Measurements from ENCODE around the gene PRKAR1B. TPM values are rescaled to one million over a fixed set of nuclear protein-coding genes. Genes with fewer than 3 reads are reported as not detected.

Gene PRKAR1B
- total RNA-seq, 2 donors from 2014 or later, result 33.5 to 43.2 TPM

DNA sequence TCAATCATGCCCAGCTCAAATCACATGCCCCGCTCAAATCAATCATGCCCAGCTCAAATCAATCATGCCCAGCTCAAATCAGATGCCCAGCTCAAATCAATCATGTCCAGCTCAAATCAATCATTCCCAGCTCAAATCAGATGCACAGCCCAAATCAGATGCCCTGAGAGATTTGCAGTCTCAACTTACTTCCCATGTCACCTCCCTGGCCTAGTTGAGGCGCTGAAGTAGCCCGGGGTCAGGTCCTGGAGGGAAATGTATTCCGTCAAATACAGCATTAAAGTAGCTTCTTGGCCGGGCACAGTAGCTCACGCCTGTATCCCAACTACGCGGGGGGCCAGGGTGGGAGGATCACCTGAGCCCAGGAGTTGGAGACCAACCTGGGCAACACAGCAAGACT is 15.7 kb upstream of the PRKAR1B start:
- no peak for DNase-seq
- peaks cover 43% of the 10 kb centered on the region for H3K36me3 Mint-ChIP-seq (ENCODE audit: low read depth)
- H3K27me3 Mint-ChIP-seq (ENCODE audit: insufficient read depth), result no peaks in the 10 kb centered on the region
- H3K4me1 Mint-ChIP-seq, result no peaks in the 10 kb centered on the region
- Histone ChIP-seq H3K4me1 (ENCODE audit: control insufficient read depth, insufficient read depth, low read length) (no peaks in the 10 kb centered on the region), H3K27me3 (ENCODE audit: control insufficient read depth, insufficient read depth, low read length, poor library complexity, severe bottlenecking) (no peaks in the 10 kb centered on the region), H3K27ac (ENCODE audit: low read depth, low read length) (no peak overlapping the region), H3K4me3 (ENCODE audit: low read length) (no peak overlapping the region), H3K9me3 (ENCODE audit: control insufficient read depth, low read length) (no peaks in the 10 kb centered on the region), H3K9ac (ENCODE audit: extremely low read depth, low read length, poor library complexity, severe bottlenecking) (no peak overlapping the region), H3K36me3 (ENCODE audit: control insufficient read depth, insufficient read depth, low read length) (peaks cover 21% of the 10 kb centered on the region)
- no peak overlapping the region for H3K4me3 Mint-ChIP-seq
- WGBS, 2 experiments (ENCODE audit: insufficient coverage in 1 of 2, insufficient read length in 1 of 2), result 83 to 89% methylated on average over 7 to 8 of the region's 8 CpGs
- no peaks in the 10 kb centered on the region for H3K9me3 Mint-ChIP-seq
- H3K27ac Mint-ChIP-seq, result no peak overlapping the region
- TF ChIP-seq, protein P1, sequence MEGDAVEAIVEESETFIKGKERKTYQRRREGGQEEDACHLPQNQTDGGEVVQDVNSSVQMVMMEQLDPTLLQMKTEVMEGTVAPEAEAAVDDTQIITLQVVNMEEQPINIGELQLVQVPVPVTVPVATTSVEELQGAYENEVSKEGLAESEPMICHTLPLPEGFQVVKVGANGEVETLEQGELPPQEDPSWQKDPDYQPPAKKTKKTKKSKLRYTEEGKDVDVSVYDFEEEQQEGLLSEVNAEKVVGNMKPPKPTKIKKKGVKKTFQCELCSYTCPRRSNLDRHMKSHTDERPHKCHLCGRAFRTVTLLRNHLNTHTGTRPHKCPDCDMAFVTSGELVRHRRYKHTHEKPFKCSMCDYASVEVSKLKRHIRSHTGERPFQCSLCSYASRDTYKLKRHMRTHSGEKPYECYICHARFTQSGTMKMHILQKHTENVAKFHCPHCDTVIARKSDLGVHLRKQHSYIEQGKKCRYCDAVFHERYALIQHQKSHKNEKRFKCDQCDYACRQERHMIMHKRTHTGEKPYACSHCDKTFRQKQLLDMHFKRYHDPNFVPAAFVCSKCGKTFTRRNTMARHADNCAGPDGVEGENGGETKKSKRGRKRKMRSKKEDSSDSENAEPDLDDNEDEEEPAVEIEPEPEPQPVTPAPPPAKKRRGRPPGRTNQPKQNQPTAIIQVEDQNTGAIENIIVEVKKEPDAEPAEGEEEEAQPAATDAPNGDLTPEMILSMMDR (conservative IDR thresholded peaks at IDR 0.05), result no peak

DNA sequence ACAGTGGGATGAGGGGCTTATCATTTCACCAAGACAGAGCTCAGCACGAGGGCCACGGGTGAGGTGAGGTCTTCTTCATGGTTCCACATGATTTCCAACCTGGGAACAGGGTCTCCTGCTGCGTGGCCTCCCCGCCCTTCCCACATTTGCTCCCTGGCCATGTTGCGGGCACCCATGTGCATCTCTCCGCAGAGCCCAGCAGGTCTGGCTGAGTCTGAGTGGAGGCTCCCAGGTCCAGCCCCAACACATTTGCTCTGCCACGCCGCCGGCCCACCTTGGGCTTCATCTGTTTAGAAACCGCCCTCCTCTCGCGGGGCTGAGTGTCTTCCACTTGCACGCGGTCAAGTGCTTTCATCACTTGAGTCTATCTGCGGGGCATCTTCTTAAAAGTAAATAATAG is 14.8 kb upstream of the PRKAR1B start:
- TF ChIP-seq, protein P1 (conservative IDR thresholded peaks at IDR 0.05), result no peak
- Histone ChIP-seq H3K9ac (ENCODE audit: extremely low read depth, low read length, poor library complexity, severe bottlenecking) (no peak overlapping the region), H3K27me3 (ENCODE audit: control insufficient read depth, insufficient read depth, low read length, poor library complexity, severe bottlenecking) (no peaks in the 10 kb centered on the region), H3K36me3 (ENCODE audit: control insufficient read depth, insufficient read depth, low read length) (peaks cover 21% of the 10 kb centered on the region), H3K27ac (ENCODE audit: low read depth, low read length) (no peak overlapping the region), H3K9me3 (ENCODE audit: control insufficient read depth, low read length) (no peaks in the 10 kb centered on the region), H3K4me1 (ENCODE audit: control insufficient read depth, insufficient read depth, low read length) (no peaks in the 10 kb centered on the region), H3K4me3 (ENCODE audit: low read length) (no peak overlapping the region)
- Mint-ChIP-seq H3K36me3 (ENCODE audit: low read depth) (peaks cover 44% of the 10 kb centered on the region), H3K27me3 (ENCODE audit: insufficient read depth) (no peaks in the 10 kb centered on the region), H3K4me3 (no peak overlapping the region), H3K27ac (no peak overlapping the region), H3K9me3 (no peaks in the 10 kb centered on the region), H3K4me1 (no peaks in the 10 kb centered on the region)
- 91 to 94% methylated on average over 14 to 15 of the region's 15 CpGs for WGBS, 2 experiments (ENCODE audit: insufficient coverage in 1 of 2, insufficient read length in 1 of 2)
- no peak for DNase-seq

DNA sequence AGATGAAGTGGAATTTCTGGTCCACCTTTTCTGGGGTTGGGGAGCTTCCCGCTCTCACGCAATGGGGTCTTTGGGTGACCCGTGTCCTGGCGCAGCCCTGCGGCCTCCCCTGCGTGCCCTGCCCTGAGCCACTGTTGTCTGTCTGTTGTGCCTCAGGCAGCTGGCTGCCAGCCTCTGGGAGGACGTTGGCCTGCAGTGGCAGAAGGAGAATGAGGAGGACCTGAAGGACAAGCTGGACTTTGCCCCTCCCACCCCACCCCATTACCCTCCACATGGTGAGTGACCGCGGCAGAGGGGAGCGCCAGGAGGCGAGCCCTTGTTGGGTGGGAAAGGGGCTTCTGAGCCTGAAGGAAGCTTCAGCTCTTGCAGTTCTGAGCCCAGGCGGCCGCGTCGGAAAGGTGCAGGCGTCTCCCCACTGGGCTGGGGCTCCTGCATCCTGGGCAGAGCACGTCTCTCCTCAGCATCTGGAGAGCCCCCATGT is 14.2 kb upstream of the PRKAR1B start:
- peaks cover 44% of the 10 kb centered on the region for H3K36me3 Mint-ChIP-seq (ENCODE audit: low read depth)
- Histone ChIP-seq H3K9ac (ENCODE audit: extremely low read depth, low read length, poor library complexity, severe bottlenecking) (no peak overlapping the region), H3K4me3 (ENCODE audit: low read length) (no peak overlapping the region), H3K27ac (ENCODE audit: low read depth, low read length) (no peak overlapping the region), H3K9me3 (ENCODE audit: control insufficient read depth, low read length) (peaks cover 4% of the 10 kb centered on the region), H3K36me3 (ENCODE audit: control insufficient read depth, insufficient read depth, low read length) (peaks cover 21% of the 10 kb centered on the region), H3K27me3 (ENCODE audit: control insufficient read depth, insufficient read depth, low read length, poor library complexity, severe bottlenecking) (no peaks in the 10 kb centered on the region), H3K4me1 (ENCODE audit: control insufficient read depth, insufficient read depth, low read length) (no peaks in the 10 kb centered on the region)
- no peaks in the 10 kb centered on the region for H3K9me3 Mint-ChIP-seq
- DNase-seq, result no peak
- no peaks in the 10 kb centered on the region for H3K27me3 Mint-ChIP-seq (ENCODE audit: insufficient read depth)
- H3K4me3 Mint-ChIP-seq, result no peak overlapping the region
- TF ChIP-seq, protein P1 (conservative IDR thresholded peaks at IDR 0.05), result no peak
- 97 to 100% methylated on average over 9 to 16 of the region's 17 CpGs for WGBS, 2 experiments (ENCODE audit: insufficient coverage in 1 of 2, insufficient read length in 1 of 2)
- no peak overlapping the region for H3K27ac Mint-ChIP-seq
- H3K4me1 Mint-ChIP-seq, result no peaks in the 10 kb centered on the region

Measured in endodermal cell (in vitro differentiated cells).